ENCODE results near the gene THSD4.

Gene THSD4

GRCh38 chr15:71118881-71119632 is 3.8 kb downstream of the THSD4 start:
- Histone ChIP-seq H2BK12ac (ENCODE audit: low read length in 2 of 2) (no peak overlapping the region), H2BK15ac (ENCODE audit: low read depth, poor library complexity, severe bottlenecking) (no peak overlapping the region), H2AFZ (ENCODE audit: low read depth, low read length) (no peak overlapping the region), H4K8ac (ENCODE audit: low read length) (no peak overlapping the region), H3K9ac (ENCODE audit: low read length) (no peak overlapping the region), H3K27ac (ENCODE audit: low read length, poor library complexity, severe bottlenecking) (no peak overlapping the region), H3K36me3 (ENCODE audit: control insufficient read depth in 1 of 2, insufficient read depth in 2 of 2, low read depth in 1 of 2, low read length in 2 of 2) (peaks cover 0 to 4% of the 10 kb centered on the region in 2 experiments), H3K79me1 (replicated peaks; ENCODE audit: low read length, poor library complexity, severe bottlenecking) (peaks cover 43% of the 10 kb centered on the region), H3K4me1 (ENCODE audit: control insufficient read depth, insufficient read depth, low read depth, low read length) (peaks cover 7% of the 10 kb centered on the region), H2BK5ac (ENCODE audit: low read depth, low read length, poor library complexity, severe bottlenecking) (no peak overlapping the region), H3K4me3 (ENCODE audit: insufficient read depth in 1 of 2, low read depth in 1 of 2, low read length in 2 of 2) (no peak overlapping the region), H3K9me3 (ENCODE audit: control insufficient read depth, low read length) (no peaks in the 10 kb centered on the region), H2BK120ac (ENCODE audit: low read depth, low read length) (no peak overlapping the region), H3K4me2 (ENCODE audit: low read length, poor library complexity, severe bottlenecking) (no peak overlapping the region), H3K18ac (ENCODE audit: low read depth in 1 of 2, low read length in 2 of 2) (peak overlapping the region in 1 of 2 experiments; percentile 18), H2AK5ac (ENCODE audit: low read length, severe bottlenecking) (no peak overlapping the region), H4K91ac (ENCODE audit: low read length) (no peak overlapping the region), H3K14ac (ENCODE audit: low read length in 2 of 2) (no peak overlapping the region), H3K23ac (ENCODE audit: low read length in 2 of 2) (no peak overlapping the region), H3K27me3 (ENCODE audit: control insufficient read depth in 1 of 2, insufficient read depth in 1 of 2, low read length in 2 of 2) (no peaks in the 10 kb centered on the region), H3K4ac (ENCODE audit: low read depth in 1 of 2, low read length in 2 of 2) (no peak overlapping the region)
- DNase-seq = no peak
- 96% methylated on average over 11 of the region's 11 CpGs for WGBS

- Histone ChIP-seq H3K9ac (ENCODE audit: low read length) (no peak overlapping the region), H3K9me3 (ENCODE audit: control insufficient read depth, low read length) (no peaks in the 10 kb centered on the region), H3K18ac (ENCODE audit: low read depth in 1 of 2, low read length in 2 of 2) (no peak overlapping the region), H3K23ac (ENCODE audit: low read length in 2 of 2) (no peak overlapping the region), H3K4me1 (ENCODE audit: control insufficient read depth, insufficient read depth, low read depth, low read length) (peaks cover 3% of the 10 kb centered on the region), H3K79me1 (replicated peaks; ENCODE audit: low read length, poor library complexity, severe bottlenecking) (peaks cover 44% of the 10 kb centered on the region), H2AFZ (ENCODE audit: low read depth, low read length) (no peak overlapping the region), H3K27ac (ENCODE audit: low read length, poor library complexity, severe bottlenecking) (no peak overlapping the region), H4K91ac (ENCODE audit: low read length) (peak overlapping the region; percentile 76), H2BK12ac (ENCODE audit: low read length in 2 of 2) (no peak overlapping the region), H3K4me2 (ENCODE audit: low read length, poor library complexity, severe bottlenecking) (no peak overlapping the region), H2BK5ac (ENCODE audit: low read depth, low read length, poor library complexity, severe bottlenecking) (no peak overlapping the region), H3K4ac (ENCODE audit: low read depth in 1 of 2, low read length in 2 of 2) (no peak overlapping the region), H3K36me3 (ENCODE audit: control insufficient read depth in 1 of 2, insufficient read depth in 2 of 2, low read depth in 1 of 2, low read length in 2 of 2) (peaks cover 0 to 4% of the 10 kb centered on the region in 2 experiments), H3K4me3 (ENCODE audit: insufficient read depth in 1 of 2, low read depth in 1 of 2, low read length in 2 of 2) (no peak overlapping the region), H2BK120ac (ENCODE audit: low read depth, low read length) (no peak overlapping the region), H3K14ac (ENCODE audit: low read length in 2 of 2) (no peak overlapping the region), H2AK5ac (ENCODE audit: low read length, severe bottlenecking) (no peak overlapping the region), H3K27me3 (ENCODE audit: control insufficient read depth in 1 of 2, insufficient read depth in 1 of 2, low read length in 2 of 2) (no peaks in the 10 kb centered on the region), H4K8ac (ENCODE audit: low read length) (no peak overlapping the region), H2BK15ac (ENCODE audit: low read depth, poor library complexity, severe bottlenecking) (no peak overlapping the region)
- no peak for DNase-seq
- 89% methylated on average over 8 of the region's 8 CpGs for WGBS
These were observed 5.2 kb downstream of the THSD4 start for GRCh38 chr15:71120428-71120944.

GRCh38 chr15:71121442-71121841 is 6.2 kb downstream of the THSD4 start:
- no peak overlapping the region for H3K27ac ChIP-seq (ENCODE audit: low read length, poor library complexity, severe bottlenecking)
- H3K27me3 ChIP-seq (ENCODE audit: control insufficient read depth in 1 of 2, insufficient read depth in 1 of 2, low read length in 2 of 2) = no peaks in the 10 kb centered on the region
- H3K4me3 ChIP-seq (ENCODE audit: insufficient read depth in 1 of 2, low read depth in 1 of 2, low read length in 2 of 2) = no peak overlapping the region
- no peak overlapping the region for H2BK12ac ChIP-seq (ENCODE audit: low read length in 2 of 2)
- H3K4me2 ChIP-seq (ENCODE audit: low read length, poor library complexity, severe bottlenecking) = no peak overlapping the region
- DNase-seq = no peak
- H2BK5ac ChIP-seq (ENCODE audit: low read depth, low read length, poor library complexity, severe bottlenecking) = no peak overlapping the region
- H3K79me1 ChIP-seq (replicated peaks; ENCODE audit: low read length, poor library complexity, severe bottlenecking) = peaks cover 52% of the 10 kb centered on the region
- no peak overlapping the region for H2AFZ ChIP-seq (ENCODE audit: low read depth, low read length)
- H3K9ac ChIP-seq (ENCODE audit: low read length) = no peak overlapping the region
- H3K4me1 ChIP-seq (ENCODE audit: control insufficient read depth, insufficient read depth, low read depth, low read length) = peaks cover 5% of the 10 kb centered on the region
- H4K91ac ChIP-seq (ENCODE audit: low read length) = no peak overlapping the region
- no peak overlapping the region for H3K4ac ChIP-seq (ENCODE audit: low read depth in 1 of 2, low read length in 2 of 2)
- no peak overlapping the region for H2BK120ac ChIP-seq (ENCODE audit: low read depth, low read length)
- H3K23ac ChIP-seq (ENCODE audit: low read length in 2 of 2) = no peak overlapping the region
- H2BK15ac ChIP-seq (ENCODE audit: low read depth, poor library complexity, severe bottlenecking) = no peak overlapping the region
- no peak overlapping the region for H2AK5ac ChIP-seq (ENCODE audit: low read length, severe bottlenecking)
- H3K14ac ChIP-seq (ENCODE audit: low read length in 2 of 2) = no peak overlapping the region
- H3K36me3 ChIP-seq (ENCODE audit: control insufficient read depth in 1 of 2, insufficient read depth in 2 of 2, low read depth in 1 of 2, low read length in 2 of 2) = peaks cover 0 to 4% of the 10 kb centered on the region in 2 experiments
- no peak overlapping the region for H3K18ac ChIP-seq (ENCODE audit: low read depth in 1 of 2, low read length in 2 of 2)
- no peak overlapping the region for H4K8ac ChIP-seq (ENCODE audit: low read length)
- no peaks in the 10 kb centered on the region for H3K9me3 ChIP-seq (ENCODE audit: control insufficient read depth, low read length)
- 92% methylated on average over 3 of the region's 4 CpGs for whole genome bisulfite sequencing

GRCh38 chr15:71124937-71125790 is 9.9 kb downstream of the THSD4 start:
- no peak overlapping the region for H2BK120ac ChIP-seq (ENCODE audit: low read depth, low read length)
- 92% methylated on average over 8 of the region's 8 CpGs for WGBS
- no peak overlapping the region for H3K23ac ChIP-seq (ENCODE audit: low read length in 2 of 2)

More at GRCh38 chr15:71124937-71125790, 9.9 kb downstream of the THSD4 start:
- Histone ChIP-seq H2AFZ (ENCODE audit: low read depth, low read length) (no peak overlapping the region), H3K4ac (ENCODE audit: low read depth in 1 of 2, low read length in 2 of 2) (no peak overlapping the region), H3K4me2 (ENCODE audit: low read length, poor library complexity, severe bottlenecking) (no peak overlapping the region), H4K91ac (ENCODE audit: low read length) (no peak overlapping the region), H3K27ac (ENCODE audit: low read length, poor library complexity, severe bottlenecking) (no peak overlapping the region), H3K9me3 (ENCODE audit: control insufficient read depth, low read length) (no peaks in the 10 kb centered on the region), H3K4me1 (ENCODE audit: control insufficient read depth, insufficient read depth, low read depth, low read length) (peaks cover 8% of the 10 kb centered on the region), H3K27me3 (ENCODE audit: control insufficient read depth in 1 of 2, insufficient read depth in 1 of 2, low read length in 2 of 2) (no peaks in the 10 kb centered on the region), H2AK5ac (ENCODE audit: low read length, severe bottlenecking) (no peak overlapping the region), H3K9ac (ENCODE audit: low read length) (no peak overlapping the region), H3K79me1 (replicated peaks; ENCODE audit: low read length, poor library complexity, severe bottlenecking) (peaks cover 39% of the 10 kb centered on the region), H4K8ac (ENCODE audit: low read length) (no peak overlapping the region), H3K18ac (ENCODE audit: low read depth in 1 of 2, low read length in 2 of 2) (no peak overlapping the region), H3K14ac (ENCODE audit: low read length in 2 of 2) (no peak overlapping the region), H2BK12ac (ENCODE audit: low read length in 2 of 2) (no peak overlapping the region), H3K4me3 (ENCODE audit: insufficient read depth in 1 of 2, low read depth in 1 of 2, low read length in 2 of 2) (no peak overlapping the region), H3K36me3 (ENCODE audit: control insufficient read depth in 1 of 2, insufficient read depth in 2 of 2, low read depth in 1 of 2, low read length in 2 of 2) (peaks cover 0 to 4% of the 10 kb centered on the region in 2 experiments), H2BK5ac (ENCODE audit: low read depth, low read length, poor library complexity, severe bottlenecking) (no peak overlapping the region), H2BK15ac (ENCODE audit: low read depth, poor library complexity, severe bottlenecking) (no peak overlapping the region)
- DNase-seq = no peak
